Testis (tissue), 3 donors: ENCODE data around the gene PTPN2. TPM values are rescaled to one million over a fixed set of nuclear protein-coding genes. Genes with fewer than 3 reads are reported as not detected.

Source experiments
- DNase-seq: peaks from one replicate; pipeline ENCODE4 v3.0.0-alpha.2; 2019
- H3K27ac ChIP-seq, 2 donors: fragments of 200-600 bp; sonication (generic); one replicate each; pipeline ENCODE4 v1.5.1; 2019
- H3K27me3 ChIP-seq: fragments of 200-600 bp; sonication (generic); one replicate; pipeline ENCODE4 v1.5.1; 2019
- H3K36me3 ChIP-seq: fragments of 200-600 bp; sonication (generic); one replicate; pipeline ENCODE4 v1.5.1; 2017; ENCODE audit warnings: low read depth; ENCODE audit errors: missing control alignments
- H3K4me1 ChIP-seq: fragments of 200-600 bp; sonication (generic); one replicate; pipeline ENCODE4 v1.5.1; 2019
- H3K4me3 ChIP-seq, 2 donors: fragments of 200-600 bp; sonication (generic); one replicate each; pipeline ENCODE4 v1.5.1; 2017 to 2019
- H3K9me3 ChIP-seq: fragments of 200-600 bp; sonication (generic); one replicate; pipeline ENCODE4 v1.5.1; 2017
- CTCF ChIP-seq, 3 experiments: fragments of 450-650 bp in 2 of 3; fragments of 200-600 bp in 1 of 3; sonication (generic) in 1 of 3; IDR thresholded peaks; one replicate each; pipeline ENCODE4 v1.5.1; 2016 to 2019; ENCODE audit warnings: antibody characterized with exemption in 3 of 3, mild to moderate bottlenecking in 2 of 3, moderate library complexity in 1 of 3
- POLR2A ChIP-seq: fragments of 450-650 bp; IDR thresholded peaks from one replicate; pipeline ENCODE4 v1.6.1; 2017; ENCODE audit warnings: antibody characterized with exemption, mild to moderate bottlenecking, moderate library complexity
- WGBS, 2 donors: methylation state at CpG; one replicate each; pipeline ENCODE4 v1.1.5; 2018; 5-methylcytosine and 5-hydroxymethylcytosine counted together
- intact Hi-C: fragments of 100-400 bp; cut with DNase I; formaldehyde crosslinking; loops from one replicate; pipeline ENCODE4 v1.15.1; 2023; ENCODE audit warnings: low total_unique reads
- polyA plus RNA-seq: library from polyadenylated mRNA; stranded (reverse); fragments of 350-450 nt; fragmentation: Illumina TruSeq; extraction: RNeasy Lipid Tissue Mini Kit (QIAGEN cat#74804); gene quantifications from one replicate; pipeline ENCODE4 v1.2.3, GENCODE V29; 2014; ENCODE audit warnings: low read depth, low replicate concordance; ENCODE audit not compliant: insufficient read depth
- total RNA-seq, 2 donors: library from RNA; depleted of rRNA; stranded (reverse); fragments of >200 nt; gene quantifications; one replicate each; pipeline ENCODE4 v1.2.3, GENCODE V29; 2016

Gene PTPN2
- total and polyA plus RNA-seq, 3 donors from 2014 or later = 24.5 to 41.5 (median 37.4) TPM

GRCh38 chr18:12861637-12862036, 22.4 kb downstream of the PTPN2 start:
- no peaks in the 10 kb centered on the region for H3K9me3 ChIP-seq
- H3K4me1 ChIP-seq = peaks cover 11% of the 10 kb centered on the region
- intact Hi-C loops = no loop called here
- WGBS, 2 donors = 78 to 96% methylated on average over 1 of the region's 1 CpG
- H3K36me3 ChIP-seq = no peaks in the 10 kb centered on the region
- no peak overlapping the region for H3K27ac ChIP-seq
- H3K4me3 ChIP-seq = no peak overlapping the region
- no peak for TF ChIP-seq CTCF (IDR thresholded peaks at IDR 0.05)
- TF ChIP-seq POLR2A = no peak
- no peak for DNase-seq
- H3K27me3 ChIP-seq = no peaks in the 10 kb centered on the region

- H3K27ac ChIP-seq = no peak overlapping the region
- DNase-seq = no peak
- no peaks in the 10 kb centered on the region for H3K9me3 ChIP-seq
- WGBS, 2 donors = 96 to 97% methylated on average over 11 of the region's 11 CpGs
- H3K27me3 ChIP-seq = no peaks in the 10 kb centered on the region
- intact Hi-C loops = no loop called here
- TF ChIP-seq POLR2A (no peak), CTCF (IDR thresholded peaks at IDR 0.05) (no peak)
- H3K4me3 ChIP-seq = no peak overlapping the region
- H3K4me1 ChIP-seq = peaks cover 11% of the 10 kb centered on the region
- H3K36me3 ChIP-seq = no peaks in the 10 kb centered on the region
Measured at GRCh38 chr18:12860530-12860929, 23.5 kb downstream of the PTPN2 start.

GRCh38 chr18:12858991-12859390, 25.0 kb downstream of the PTPN2 start:
- Histone ChIP-seq H3K27ac (peak overlapping the region in 1 of 2 donors; percentile 28), H3K27me3 (no peaks in the 10 kb centered on the region), H3K9me3 (no peaks in the 10 kb centered on the region), H3K4me3 (no peak overlapping the region), H3K4me1 (peaks cover 11% of the 10 kb centered on the region), H3K36me3 (no peaks in the 10 kb centered on the region)
- 64 to 69% methylated on average over 5 of the region's 5 CpGs for WGBS, 2 donors
- intact Hi-C loops = no loop called here
- TF ChIP-seq CTCF (IDR thresholded peaks at IDR 0.05) (no peak), POLR2A (no peak)
- no peak for DNase-seq

- Histone ChIP-seq H3K4me1 (peaks cover 11% of the 10 kb centered on the region), H3K9me3 (no peaks in the 10 kb centered on the region), H3K36me3 (no peaks in the 10 kb centered on the region), H3K27me3 (no peaks in the 10 kb centered on the region), H3K27ac (no peak overlapping the region), H3K4me3 (no peak overlapping the region)
- no peak for TF ChIP-seq POLR2A
- TF ChIP-seq CTCF (IDR thresholded peaks at IDR 0.05) = no peak
- WGBS, 2 donors = 84 to 87% methylated on average over 4 of the region's 4 CpGs
- DNase-seq = no peak
- intact Hi-C loops = no loop called here
Measured at GRCh38 chr18:12857991-12858544, 26.0 kb downstream of the PTPN2 start.

- DNase-seq = no peak
- Histone ChIP-seq H3K9me3 (no peaks in the 10 kb centered on the region), H3K4me1 (peaks cover 11% of the 10 kb centered on the region), H3K27ac (no peak overlapping the region), H3K27me3 (no peaks in the 10 kb centered on the region), H3K36me3 (no peaks in the 10 kb centered on the region), H3K4me3 (no peak overlapping the region)
- 65 to 75% methylated on average over 6 of the region's 6 CpGs for WGBS, 2 donors
- intact Hi-C loops = no loop called here
- TF ChIP-seq CTCF (IDR thresholded peaks at IDR 0.05) (no peak), POLR2A (no peak)
Measured at GRCh38 chr18:12857215-12857905, 26.7 kb downstream of the PTPN2 start.
